GM19023 (cell line): Measurements from ENCODE around the gene PPARD.
A peak's percentile ranks its signal among the peaks of the same experiment; 100 is the strongest.
"Not testable (repeated sequence)": the region's sequence is repeated elsewhere in the genome, so short reads cannot be mapped to it uniquely, and the experiment has no call there.

Experiments used
- ATAC-seq: cut with Tn5 transposase; IDR thresholded peaks from one replicate; pipeline ENCODE4 v1.9.1; 2021; ENCODE audit warnings: mild to moderate bottlenecking, moderate library complexity; ENCODE audit not compliant: unreplicated experiment

Gene PPARD

GRCh38 chr6:35312076-35312800, 30.1 kb upstream of the PPARD start:
- ATAC-seq, result no peak

GRCh38 chr6:35312807-35313206, 29.6 kb upstream of the PPARD start:
- no peak for ATAC-seq

GRCh38 chr6:35317483-35318195, 24.7 kb upstream of the PPARD start:
- no peak for ATAC-seq

- no peak for ATAC-seq
Measured at GRCh38 chr6:35318196-35319171, 23.9 kb upstream of the PPARD start.

GRCh38 chr6:35319346-35320030, 22.9 kb upstream of the PPARD start:
- ATAC-seq, result no peak

- no peak for ATAC-seq
Measured at GRCh38 chr6:35320031-35320410, 22.3 kb upstream of the PPARD start.

- ATAC-seq, result no peak
Measured at GRCh38 chr6:35321091-35321490, 21.3 kb upstream of the PPARD start.

- ATAC-seq, result peak; percentile 70
Measured at GRCh38 chr6:35327349-35328027, 14.9 kb upstream of the PPARD start.

GRCh38 chr6:35328108-35328723, 14.1 kb upstream of the PPARD start:
- ATAC-seq, result no peak

GRCh38 chr6:35328965-35329364, 13.4 kb upstream of the PPARD start:
- ATAC-seq, result not testable (repeated sequence)

GRCh38 chr6:35330541-35331119, 11.7 kb upstream of the PPARD start:
- ATAC-seq, result no peak

- ATAC-seq, result not testable (repeated sequence)
Measured at GRCh38 chr6:35332074-35332887, 10.1 kb upstream of the PPARD start.

- no peak for ATAC-seq
Measured at GRCh38 chr6:35341557-35341956, 801 bp upstream of the PPARD start.

GRCh38 chr6:35343092-35343834, 905 bp downstream of the PPARD start:
- no peak for ATAC-seq

GRCh38 chr6:35343835-35344550, 1.6 kb downstream of the PPARD start:
- no peak for ATAC-seq

GRCh38 chr6:35351422-35351821, 9.1 kb downstream of the PPARD start:
- no peak for ATAC-seq

GRCh38 chr6:35352735-35353134, 10.4 kb downstream of the PPARD start:
- no peak for ATAC-seq
